ENCODE measurements around the gene BAIAP2L2. TPM values are rescaled to one million over a fixed set of nuclear protein-coding genes. Genes with fewer than 3 reads are reported as not detected.
"Not testable (repeated sequence)": the region's sequence is repeated elsewhere in the genome, so short reads cannot be mapped to it uniquely, and the experiment has no call there.

Gene BAIAP2L2
- total RNA-seq, 2 donors from 2014 or later, result 1.3 to 1.4 TPM

DNA sequence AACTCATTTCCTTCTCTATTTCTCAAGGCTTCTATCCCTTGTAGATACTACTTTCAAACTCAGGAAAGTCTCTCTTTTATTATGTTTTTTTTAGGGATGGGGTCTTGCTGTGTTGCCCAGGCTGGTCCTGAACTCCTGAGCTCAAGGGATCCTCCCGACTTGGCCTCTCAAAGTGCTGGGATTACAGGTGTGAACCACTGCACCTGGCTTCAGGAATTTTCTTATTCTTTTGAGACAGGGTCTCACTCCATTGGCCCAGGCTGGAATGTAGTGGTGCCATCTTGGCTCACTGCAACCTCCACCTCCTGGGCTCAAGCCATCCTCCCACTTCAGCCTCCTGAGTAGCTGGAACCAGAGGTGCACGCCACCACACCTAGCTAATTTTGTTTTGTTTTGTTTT is 31.3 kb downstream of the BAIAP2L2 start:
- H3K27me3 Mint-ChIP-seq (ENCODE audit: low read depth); DNase-seq; H3K4me1 Mint-ChIP-seq (ENCODE audit: low read depth); ATAC-seq (replicated peaks in 1 of 2); H3K9me3 Mint-ChIP-seq; H3K27ac Mint-ChIP-seq; H3K36me3 Mint-ChIP-seq (ENCODE audit: insufficient read depth in 2 of 2); H3K4me3 Mint-ChIP-seq: not testable (repeated sequence)

DNA sequence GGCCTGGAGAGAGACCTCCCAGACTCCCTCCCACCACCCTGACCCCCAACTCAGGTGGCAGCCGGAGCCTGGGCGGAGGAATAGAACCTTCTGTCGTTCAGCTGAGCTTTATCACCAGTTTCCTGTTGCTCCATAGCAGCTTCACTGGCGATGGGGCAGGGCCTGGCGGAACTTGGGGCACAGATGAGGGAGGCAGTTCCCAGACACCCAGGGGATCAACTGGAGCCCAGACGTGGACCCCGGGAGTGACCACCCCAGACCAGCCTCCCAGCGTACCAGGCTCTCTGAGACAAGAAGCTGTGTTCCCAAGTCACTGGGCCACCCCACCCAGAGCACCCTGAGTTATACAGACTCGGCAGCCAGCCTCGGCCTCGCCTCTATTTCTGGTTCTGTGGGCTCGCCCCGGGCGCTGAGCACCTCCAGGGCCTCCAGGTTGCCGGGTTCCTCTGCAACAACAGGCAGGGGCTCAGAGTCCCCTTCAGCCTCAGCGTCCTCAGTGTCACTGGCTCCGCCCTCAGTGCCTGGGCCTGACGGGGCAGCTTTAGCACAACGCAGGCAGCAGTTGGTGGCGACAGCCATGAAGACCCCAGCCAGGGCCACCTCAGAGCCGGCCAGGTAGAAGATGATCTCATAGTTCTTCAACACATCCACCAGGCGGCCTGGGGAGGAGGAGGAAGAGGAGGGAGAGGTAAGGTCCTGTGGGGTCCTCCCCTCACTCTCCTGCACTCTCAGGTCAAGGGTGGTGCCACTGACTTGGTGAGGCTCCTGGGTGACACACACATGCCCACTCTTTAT is 32.2 kb downstream of the BAIAP2L2 start:
- DNase-seq (no peak), ATAC-seq (replicated peaks in 1 of 2) (no peak)
- no peaks in the 10 kb centered on the region for H3K4me1 Mint-ChIP-seq (ENCODE audit: low read depth)
- H3K4me3 Mint-ChIP-seq, result no peak overlapping the region
- H3K36me3 Mint-ChIP-seq (ENCODE audit: insufficient read depth in 2 of 2), result no peaks in the 10 kb centered on the region
- H3K27me3 Mint-ChIP-seq (ENCODE audit: low read depth), result peaks cover 9% of the 10 kb centered on the region
- no peak overlapping the region for H3K27ac Mint-ChIP-seq
- H3K9me3 Mint-ChIP-seq, result no peaks in the 10 kb centered on the region

DNA sequence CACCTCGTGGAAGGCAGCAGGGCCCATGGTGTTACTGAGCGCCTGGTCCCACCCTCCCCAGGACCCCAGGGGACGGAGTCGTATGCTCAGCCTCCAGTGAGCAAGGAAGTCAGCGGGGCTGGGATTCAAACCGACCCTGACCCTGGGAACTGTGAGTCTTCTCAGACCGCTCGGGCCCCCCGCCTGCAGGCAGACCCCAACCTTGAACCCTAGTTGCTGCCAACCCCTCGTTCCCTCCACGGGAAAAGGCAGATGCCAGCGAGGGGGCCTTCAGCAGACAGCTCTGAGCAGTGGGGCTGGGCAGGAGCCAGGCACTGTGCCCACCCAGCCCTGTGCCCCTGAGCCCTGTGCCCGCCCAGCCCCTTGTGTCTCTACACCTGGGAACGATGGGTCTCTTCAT is 32.9 kb downstream of the BAIAP2L2 start:
- Mint-ChIP-seq H3K36me3 (ENCODE audit: insufficient read depth in 2 of 2) (no peaks in the 10 kb centered on the region), H3K27ac (no peak overlapping the region), H3K4me3 (no peak overlapping the region), H3K9me3 (no peaks in the 10 kb centered on the region), H3K4me1 (ENCODE audit: low read depth) (no peaks in the 10 kb centered on the region), H3K27me3 (ENCODE audit: low read depth) (peaks cover 9% of the 10 kb centered on the region)
- DNase-seq, result no peak
- ATAC-seq (replicated peaks in 1 of 2), result no peak

DNA sequence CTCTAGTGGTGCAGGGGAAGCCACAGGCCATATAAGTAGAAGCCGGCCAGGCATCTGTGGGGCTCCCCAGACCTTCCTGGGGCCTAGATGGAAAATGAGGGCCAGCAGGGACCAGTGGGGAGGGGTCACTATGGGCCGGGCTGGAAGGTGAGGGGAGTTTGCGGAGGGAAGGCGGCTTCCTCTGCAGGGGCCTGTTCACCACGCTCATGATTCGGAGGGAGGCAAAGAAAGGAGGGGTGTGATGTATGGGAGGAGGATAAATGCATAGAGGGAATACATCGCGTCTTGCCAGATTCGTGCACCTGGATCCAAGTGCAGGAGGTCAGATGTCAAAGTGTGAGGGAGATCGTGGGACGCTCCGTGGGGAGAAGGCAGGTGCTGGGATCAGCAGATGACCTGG is 33.4 kb downstream of the BAIAP2L2 start:
- H3K9me3 Mint-ChIP-seq, result no peaks in the 10 kb centered on the region
- DNase-seq, result no peak
- H3K4me1 Mint-ChIP-seq (ENCODE audit: low read depth), result no peaks in the 10 kb centered on the region
- ATAC-seq (replicated peaks in 1 of 2), result no peak
- no peak overlapping the region for H3K4me3 Mint-ChIP-seq
- H3K36me3 Mint-ChIP-seq (ENCODE audit: insufficient read depth in 2 of 2), result no peaks in the 10 kb centered on the region
- peaks cover 9% of the 10 kb centered on the region for H3K27me3 Mint-ChIP-seq (ENCODE audit: low read depth)
- no peak overlapping the region for H3K27ac Mint-ChIP-seq

DNA sequence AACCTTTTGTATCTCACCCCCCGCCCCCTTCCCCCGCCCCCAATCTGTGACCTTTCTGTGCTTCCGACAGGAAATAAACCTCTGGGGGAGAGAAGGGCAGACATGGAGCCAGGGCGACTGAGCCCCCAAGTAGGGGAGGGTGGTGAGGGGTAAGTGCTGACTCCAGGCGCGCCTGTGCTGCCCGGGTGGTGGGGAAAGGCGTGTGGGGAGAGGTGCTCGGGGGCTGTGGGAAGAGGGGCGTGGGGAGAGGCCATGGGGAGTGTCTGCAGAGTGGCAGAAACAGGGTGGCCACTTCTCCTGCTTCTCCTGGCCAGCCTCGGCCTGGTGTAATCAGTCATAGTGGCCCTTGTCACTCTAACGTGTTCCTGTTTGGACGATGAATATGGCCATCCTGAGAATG is 34.5 kb downstream of the BAIAP2L2 start:
- Mint-ChIP-seq H3K9me3 (no peaks in the 10 kb centered on the region), H3K4me1 (ENCODE audit: low read depth) (no peaks in the 10 kb centered on the region), H3K27me3 (ENCODE audit: low read depth) (peaks cover 9% of the 10 kb centered on the region), H3K4me3 (no peak overlapping the region), H3K36me3 (ENCODE audit: insufficient read depth in 2 of 2) (no peaks in the 10 kb centered on the region), H3K27ac (no peak overlapping the region)
- ATAC-seq (replicated peaks in 1 of 2) (no peak), DNase-seq (no peak)

DNA sequence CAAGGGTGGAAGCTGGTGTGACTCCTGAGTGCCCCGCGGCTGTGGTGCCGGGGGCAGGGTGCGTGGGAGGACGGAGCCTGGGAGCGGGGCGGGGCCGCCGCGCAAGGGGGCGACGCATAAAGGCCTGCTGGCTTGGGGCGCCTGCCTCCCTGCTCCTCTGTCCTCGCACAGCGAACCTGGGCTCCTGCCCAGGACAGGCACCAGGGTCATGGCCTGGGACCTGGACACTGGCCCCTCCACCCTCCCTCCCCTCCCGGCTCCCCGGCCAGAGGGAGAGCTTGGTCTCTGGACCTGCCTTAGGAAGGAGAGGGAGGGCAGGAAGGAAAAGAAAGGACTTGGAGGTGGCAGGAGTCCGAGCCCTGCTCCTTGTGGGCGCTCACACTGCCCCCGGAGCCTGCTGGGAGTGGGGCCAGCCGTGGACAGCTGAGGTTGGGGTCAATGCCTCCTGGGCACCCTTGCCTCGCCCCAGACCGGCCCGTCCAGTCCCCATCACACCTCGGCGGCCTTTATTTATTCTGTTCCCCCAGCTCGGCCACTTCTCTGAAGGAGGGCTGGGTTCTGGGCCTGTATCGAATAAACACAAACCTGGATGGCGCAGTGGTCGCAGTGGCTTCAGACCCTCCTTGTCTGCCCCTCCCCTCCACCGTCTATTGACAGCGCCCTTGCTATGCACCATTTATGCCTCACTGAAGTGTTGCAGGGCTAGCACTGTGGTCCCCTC is 35.2 kb downstream of the BAIAP2L2 start:
- peaks cover 6% of the 10 kb centered on the region for H3K27me3 Mint-ChIP-seq (ENCODE audit: low read depth)
- no peaks in the 10 kb centered on the region for H3K4me1 Mint-ChIP-seq (ENCODE audit: low read depth)
- ATAC-seq (replicated peaks in 1 of 2), result no peak
- no peak overlapping the region for H3K4me3 Mint-ChIP-seq
- H3K36me3 Mint-ChIP-seq (ENCODE audit: insufficient read depth in 2 of 2), result no peaks in the 10 kb centered on the region
- H3K9me3 Mint-ChIP-seq, result no peaks in the 10 kb centered on the region
- H3K27ac Mint-ChIP-seq, result no peak overlapping the region
- no peak for DNase-seq

DNA sequence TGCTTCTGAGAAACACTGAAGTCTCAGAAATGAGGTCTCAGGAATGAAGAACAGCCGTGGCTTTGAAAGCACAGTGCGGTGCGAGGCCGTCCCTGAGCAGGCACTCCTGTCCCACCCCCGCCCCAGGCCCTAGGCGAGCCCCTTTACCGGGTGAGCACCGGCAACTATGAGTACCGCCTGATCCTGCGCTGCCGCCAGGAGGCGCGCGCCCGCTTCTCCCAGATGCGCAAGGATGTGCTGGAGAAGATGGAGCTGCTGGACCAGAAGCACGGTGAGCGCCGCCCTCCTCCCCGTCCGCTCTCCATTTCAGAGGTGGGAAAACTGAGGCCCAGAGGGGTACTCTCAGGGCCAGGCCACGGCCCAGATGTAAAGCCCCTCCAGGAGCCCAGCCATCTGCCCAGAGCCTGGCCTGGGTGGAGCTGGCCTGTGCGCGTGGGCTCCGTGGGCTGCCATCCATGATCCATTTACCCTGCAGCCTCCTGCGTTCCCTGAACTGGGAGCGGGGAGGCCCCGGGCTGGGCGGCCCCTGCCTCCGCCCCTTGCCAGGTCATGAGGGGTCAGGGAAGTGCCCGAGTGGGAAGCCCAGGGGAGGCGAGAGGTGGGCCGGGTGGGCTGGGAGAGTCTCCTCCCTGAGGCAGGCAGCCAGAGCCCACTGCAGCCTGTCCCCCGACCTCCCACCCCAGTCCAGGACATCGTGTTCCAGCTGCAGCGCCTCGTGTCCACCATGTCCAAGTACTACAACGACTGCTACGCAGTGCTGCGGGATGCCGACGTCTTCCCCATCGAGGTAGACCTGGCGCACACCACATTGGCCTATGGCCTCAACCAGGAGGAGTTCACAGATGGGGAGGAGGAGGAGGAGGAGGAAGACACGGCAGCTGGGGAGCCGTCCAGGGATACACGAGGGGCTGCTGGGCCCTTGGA is 36.0 kb downstream of the BAIAP2L2 start:
- H3K27ac Mint-ChIP-seq, result no peak overlapping the region
- no peaks in the 10 kb centered on the region for H3K27me3 Mint-ChIP-seq (ENCODE audit: low read depth)
- no peaks in the 10 kb centered on the region for H3K36me3 Mint-ChIP-seq (ENCODE audit: insufficient read depth in 2 of 2)
- no peak for ATAC-seq (replicated peaks in 1 of 2)
- H3K4me3 Mint-ChIP-seq, result no peak overlapping the region
- no peaks in the 10 kb centered on the region for H3K9me3 Mint-ChIP-seq
- no peaks in the 10 kb centered on the region for H3K4me1 Mint-ChIP-seq (ENCODE audit: low read depth)
- no peak for DNase-seq

DNA sequence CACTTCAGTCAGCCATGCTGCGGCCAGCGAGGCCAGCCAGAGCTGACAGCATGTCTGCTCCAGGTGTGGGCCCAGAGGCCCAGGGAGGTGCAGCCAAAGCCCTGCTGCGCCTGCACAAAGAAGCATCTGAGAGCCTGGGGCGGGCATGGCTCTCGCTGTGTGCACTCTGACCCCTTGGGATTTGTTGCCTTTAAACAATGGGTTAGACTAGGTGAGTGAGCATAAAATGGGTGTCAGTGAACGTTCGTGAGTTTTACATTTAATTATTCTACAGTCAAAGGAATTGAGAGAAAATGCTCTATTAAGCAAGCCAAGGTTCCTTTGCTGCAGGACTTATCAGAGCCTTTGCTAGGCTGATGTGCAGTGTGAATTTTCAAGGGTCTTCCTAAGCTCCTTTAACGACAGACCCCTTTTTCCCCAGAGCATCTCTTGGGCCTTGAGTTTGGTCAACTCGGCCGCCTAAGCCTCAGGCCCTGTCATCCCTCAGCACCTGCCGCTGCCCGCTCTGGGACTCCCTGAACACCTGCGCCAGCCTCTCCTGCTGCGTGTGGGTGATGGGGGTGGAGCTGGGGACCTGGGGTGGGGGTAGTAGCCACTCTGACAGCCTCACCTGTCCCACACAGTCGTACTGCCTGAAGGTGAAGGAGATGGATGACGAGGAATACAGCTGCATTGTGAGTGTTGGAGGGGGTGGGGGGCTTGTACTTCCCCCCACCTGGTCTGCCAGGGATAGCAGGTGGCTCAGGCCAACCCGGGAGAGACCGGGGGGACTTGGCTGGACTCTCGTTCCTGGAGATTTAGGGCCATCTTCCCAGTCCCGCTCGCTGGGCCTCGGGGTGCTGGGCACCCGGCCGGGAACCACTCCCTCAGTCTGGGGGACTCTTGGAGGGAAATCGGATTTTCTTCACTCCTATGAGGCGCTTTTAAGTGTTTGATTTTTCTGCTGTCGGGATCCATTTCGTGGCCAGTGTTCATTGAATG is 37.0 kb downstream of the BAIAP2L2 start:
- H3K4me1 Mint-ChIP-seq (ENCODE audit: low read depth), result no peaks in the 10 kb centered on the region
- no peak for DNase-seq
- no peaks in the 10 kb centered on the region for H3K36me3 Mint-ChIP-seq (ENCODE audit: insufficient read depth in 2 of 2)
- no peak overlapping the region for H3K27ac Mint-ChIP-seq
- no peak for ATAC-seq (replicated peaks in 1 of 2)
- H3K9me3 Mint-ChIP-seq, result no peaks in the 10 kb centered on the region
- H3K4me3 Mint-ChIP-seq, result no peak overlapping the region
- no peaks in the 10 kb centered on the region for H3K27me3 Mint-ChIP-seq (ENCODE audit: low read depth)

DNA sequence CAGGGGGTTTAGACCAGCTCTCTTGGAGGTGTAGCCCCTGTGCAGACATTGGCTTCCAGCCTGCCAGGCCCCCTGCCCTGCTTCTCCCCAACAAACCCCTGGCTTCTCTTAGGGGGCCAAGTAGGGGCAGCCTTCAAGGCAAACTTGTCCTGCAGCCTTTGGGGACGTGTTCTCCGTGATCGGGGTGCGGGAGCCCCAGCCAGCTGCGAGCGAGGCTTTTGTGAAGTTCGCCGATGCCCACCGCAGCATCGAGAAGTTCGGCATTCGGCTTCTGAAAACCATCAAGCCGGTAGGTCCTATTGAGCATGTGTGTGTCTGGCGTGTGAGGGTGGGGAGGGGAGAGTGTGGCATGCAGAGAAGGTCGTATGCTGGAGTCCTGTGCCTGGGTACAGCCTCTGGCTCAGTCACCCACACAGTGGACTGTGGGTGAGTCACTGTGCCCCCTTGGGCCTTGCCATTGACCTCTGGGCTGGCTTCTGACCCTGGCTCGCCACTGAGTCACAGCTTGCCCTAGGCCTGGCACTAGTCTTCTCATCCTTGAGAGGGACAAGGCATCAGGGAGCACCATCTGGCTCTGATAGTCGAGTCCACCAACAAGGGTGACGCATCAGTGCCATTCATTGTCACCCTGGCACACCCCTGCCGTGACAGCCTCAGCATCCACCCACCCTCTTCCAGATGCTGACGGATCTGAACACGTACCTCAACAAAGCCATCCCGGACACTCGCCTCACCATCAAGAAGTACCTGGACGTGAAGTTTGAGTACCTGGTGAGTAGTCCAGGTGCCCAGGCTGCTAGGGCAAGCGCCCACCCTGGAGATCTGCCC is 37.9 kb downstream of the BAIAP2L2 start:
- H3K9me3 Mint-ChIP-seq, result no peaks in the 10 kb centered on the region
- ATAC-seq (replicated peaks in 1 of 2), result no peak
- no peaks in the 10 kb centered on the region for H3K36me3 Mint-ChIP-seq (ENCODE audit: insufficient read depth in 2 of 2)

DNA sequence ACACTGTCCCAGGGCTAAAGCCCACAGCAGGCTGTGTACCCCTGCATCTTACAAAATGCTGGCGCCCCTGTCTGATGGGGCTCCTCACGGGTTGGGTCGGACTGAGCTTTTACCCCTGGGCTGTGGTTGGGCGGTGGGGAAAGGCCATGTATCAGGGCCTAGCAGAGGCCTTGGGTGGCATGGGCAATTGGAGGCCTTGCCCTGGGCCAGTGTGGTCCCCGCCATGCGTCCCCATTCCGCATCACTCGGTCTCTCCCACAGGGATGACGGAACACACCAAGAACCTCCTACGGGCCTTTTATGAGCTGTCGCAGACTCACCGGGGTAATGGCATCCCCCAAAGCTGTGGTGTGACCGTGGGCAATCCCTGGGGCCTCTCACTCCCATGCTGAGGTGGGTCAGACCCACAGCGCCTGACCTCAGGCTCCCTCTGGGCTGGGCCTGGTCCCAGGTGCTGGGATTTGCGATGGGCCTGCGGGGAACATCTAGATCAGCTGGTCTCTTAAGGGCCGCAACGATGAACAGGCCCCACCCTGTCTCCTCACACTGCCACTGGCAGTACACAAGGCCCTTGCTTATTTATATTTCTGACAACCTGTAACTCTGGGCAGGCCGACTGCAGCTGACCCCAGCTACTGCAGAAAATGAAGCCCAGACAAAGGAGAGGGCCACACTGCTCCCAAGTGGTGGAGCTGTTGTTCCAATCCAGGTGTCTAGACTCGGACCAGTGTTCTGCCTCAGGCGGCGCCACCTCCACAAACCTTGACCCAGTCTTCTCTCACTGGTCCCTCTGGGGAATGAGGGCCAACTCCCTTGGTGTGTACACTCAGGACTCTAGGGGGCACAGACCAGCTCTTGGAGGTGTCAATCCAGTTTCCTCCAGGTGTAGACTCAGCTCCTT is 38.8 kb downstream of the BAIAP2L2 start:
- no peak overlapping the region for H3K4me3 Mint-ChIP-seq
- ATAC-seq (replicated peaks in 1 of 2) (no peak), DNase-seq (no peak)
- H3K27ac Mint-ChIP-seq, result no peak overlapping the region
- H3K4me1 Mint-ChIP-seq (ENCODE audit: low read depth), result no peaks in the 10 kb centered on the region
- no peaks in the 10 kb centered on the region for H3K36me3 Mint-ChIP-seq (ENCODE audit: insufficient read depth in 2 of 2)
- H3K9me3 Mint-ChIP-seq, result no peaks in the 10 kb centered on the region
- no peaks in the 10 kb centered on the region for H3K27me3 Mint-ChIP-seq (ENCODE audit: low read depth)

More for the DNA sequence above, 37.9 kb downstream of the BAIAP2L2 start:
- no peak for DNase-seq
- no peak overlapping the region for H3K27ac Mint-ChIP-seq
- no peaks in the 10 kb centered on the region for H3K27me3 Mint-ChIP-seq (ENCODE audit: low read depth)
- no peaks in the 10 kb centered on the region for H3K4me1 Mint-ChIP-seq (ENCODE audit: low read depth)
- H3K4me3 Mint-ChIP-seq, result no peak overlapping the region
